AG09309 (cell line): Measurements from ENCODE around the gene FKBP1A.
"Not testable (repeated sequence)": the region's sequence is repeated elsewhere in the genome, so short reads cannot be mapped to it uniquely, and the experiment has no call there.

Experiments
- DNase-seq: peaks from one replicate; pipeline ENCODE4 v3.0.0-alpha.2; 2010; ENCODE audit warnings: low read depth
- H3K4me3 ChIP-seq: 2 replicates; pipeline ENCODE4 v1.5.1; 2011; ENCODE audit warnings: mild to moderate bottlenecking, low read depth, low read length, moderate library complexity; ENCODE audit not compliant: control insufficient read depth
- CTCF ChIP-seq: IDR thresholded peaks from 2 replicates; pipeline ENCODE4 v1.5.1; 2011; ENCODE audit warnings: mild to moderate bottlenecking, low read depth, low read length, inconsistent platforms; ENCODE audit not compliant: insufficient read depth, control insufficient read depth; ENCODE audit errors: missing control alignments

The FKBP1A gene

GRCh38 chr20:1343446-1344124, 49.3 kb downstream of the FKBP1A start:
- not testable (repeated sequence) for H3K4me3 ChIP-seq, DNase-seq
- peak; percentile 7 for TF ChIP-seq CTCF

- no peak overlapping the region for H3K4me3 ChIP-seq
- DNase-seq: no peak
- TF ChIP-seq CTCF: no peak
Observed at GRCh38 chr20:1341561-1342265, 51.1 kb downstream of the FKBP1A start.

- no peak for DNase-seq
- no peak overlapping the region for H3K4me3 ChIP-seq
- TF ChIP-seq CTCF: no peak
Observed at GRCh38 chr20:1338801-1339200, 54.1 kb downstream of the FKBP1A start.

GRCh38 chr20:1338096-1338495, 54.8 kb downstream of the FKBP1A start:
- no peak for DNase-seq
- no peak overlapping the region for H3K4me3 ChIP-seq

GRCh38 chr20:1337441-1337840, 55.4 kb downstream of the FKBP1A start:
- TF ChIP-seq CTCF: no peak
- no peak overlapping the region for H3K4me3 ChIP-seq
- no peak for DNase-seq

More at GRCh38 chr20:1338096-1338495, 54.8 kb downstream of the FKBP1A start:
- no peak for TF ChIP-seq CTCF

- no peak overlapping the region for H3K4me3 ChIP-seq
- DNase-seq: no peak
- TF ChIP-seq CTCF: no peak
Observed at GRCh38 chr20:1336699-1337367, 56.0 kb downstream of the FKBP1A start.
